ENCODE measurements around the gene WWC1.

The WWC1 gene

DNA sequence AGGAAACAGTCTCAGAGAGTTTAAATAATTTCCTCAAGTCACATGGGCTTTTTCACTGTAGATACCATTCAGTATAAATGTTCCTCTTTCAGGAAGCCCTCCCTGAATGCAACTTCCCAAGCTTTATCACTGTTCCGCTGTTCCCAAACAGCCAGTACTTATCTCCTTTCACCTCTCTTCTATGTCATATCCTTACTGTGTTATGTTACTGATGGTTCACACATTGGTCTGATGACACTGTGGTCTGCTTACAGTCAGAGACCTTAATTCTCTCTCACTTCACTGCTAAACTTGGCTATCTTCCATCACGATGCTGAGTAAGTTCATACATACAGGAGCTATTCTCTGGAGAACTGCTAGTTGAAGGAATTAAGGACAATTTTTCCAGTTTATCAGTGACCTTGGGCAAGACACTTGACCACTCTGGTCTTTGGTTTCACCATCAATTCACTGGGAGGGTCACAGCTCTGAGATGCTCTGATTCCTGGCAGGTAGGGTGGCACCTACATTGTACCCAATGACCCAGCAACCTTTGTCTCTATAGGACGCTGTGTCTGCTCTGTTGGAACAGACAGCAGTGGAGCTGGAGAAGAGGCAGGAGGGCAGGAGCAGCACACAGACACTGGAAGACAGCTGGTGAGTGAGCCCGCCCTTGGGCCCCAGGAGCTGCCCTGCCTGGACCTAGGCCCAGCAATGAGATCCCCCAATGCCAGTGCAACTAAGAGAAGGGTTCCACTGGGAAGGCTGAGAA, 152.7 kb downstream of the WWC1 start:
- DNase-seq (ENCODE audit: low read depth), result no peak
- TF ChIP-seq, protein P1, sequence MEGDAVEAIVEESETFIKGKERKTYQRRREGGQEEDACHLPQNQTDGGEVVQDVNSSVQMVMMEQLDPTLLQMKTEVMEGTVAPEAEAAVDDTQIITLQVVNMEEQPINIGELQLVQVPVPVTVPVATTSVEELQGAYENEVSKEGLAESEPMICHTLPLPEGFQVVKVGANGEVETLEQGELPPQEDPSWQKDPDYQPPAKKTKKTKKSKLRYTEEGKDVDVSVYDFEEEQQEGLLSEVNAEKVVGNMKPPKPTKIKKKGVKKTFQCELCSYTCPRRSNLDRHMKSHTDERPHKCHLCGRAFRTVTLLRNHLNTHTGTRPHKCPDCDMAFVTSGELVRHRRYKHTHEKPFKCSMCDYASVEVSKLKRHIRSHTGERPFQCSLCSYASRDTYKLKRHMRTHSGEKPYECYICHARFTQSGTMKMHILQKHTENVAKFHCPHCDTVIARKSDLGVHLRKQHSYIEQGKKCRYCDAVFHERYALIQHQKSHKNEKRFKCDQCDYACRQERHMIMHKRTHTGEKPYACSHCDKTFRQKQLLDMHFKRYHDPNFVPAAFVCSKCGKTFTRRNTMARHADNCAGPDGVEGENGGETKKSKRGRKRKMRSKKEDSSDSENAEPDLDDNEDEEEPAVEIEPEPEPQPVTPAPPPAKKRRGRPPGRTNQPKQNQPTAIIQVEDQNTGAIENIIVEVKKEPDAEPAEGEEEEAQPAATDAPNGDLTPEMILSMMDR (IDR thresholded peaks at IDR 0.05; ENCODE audit: low read depth, low read length, missing control alignments), result no peak
- H3K4me3 ChIP-seq (ENCODE audit: low read depth, low read length), result no peak overlapping the region

DNA sequence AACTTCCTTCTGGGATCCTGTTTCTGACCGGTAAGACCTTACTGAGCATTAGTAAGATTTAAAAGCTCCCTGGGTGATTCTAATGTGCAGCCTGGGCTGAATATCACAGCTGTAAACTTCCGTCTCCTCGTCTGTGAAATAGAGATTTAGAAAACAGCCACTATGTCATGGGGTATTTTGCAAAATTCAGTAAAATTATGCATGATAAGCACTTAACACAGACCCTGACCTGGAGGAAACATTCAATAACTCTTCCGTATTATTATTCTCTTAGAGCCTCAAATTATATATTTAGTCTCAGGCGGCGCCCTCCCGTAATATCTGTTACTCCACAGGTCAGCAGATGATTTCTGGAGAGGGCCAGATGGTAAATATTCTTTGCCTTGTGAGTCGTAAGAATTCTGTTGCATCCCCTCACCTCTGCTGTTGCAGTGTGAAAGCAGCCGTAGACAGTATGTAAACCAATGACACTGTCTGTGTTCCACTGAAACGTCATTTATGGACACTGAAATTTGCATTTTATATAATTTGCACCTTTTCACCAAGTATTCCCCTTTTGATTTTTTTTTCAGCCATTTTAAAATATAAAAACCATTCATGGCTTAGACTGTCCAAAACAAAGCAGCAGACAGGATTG, 155.7 kb downstream of the WWC1 start:
- H3K4me3 ChIP-seq (ENCODE audit: low read depth, low read length), result no peak overlapping the region
- TF ChIP-seq, protein P1 (IDR thresholded peaks at IDR 0.05; ENCODE audit: low read depth, low read length, missing control alignments), result no peak
- DNase-seq (ENCODE audit: low read depth), result no peak

DNA sequence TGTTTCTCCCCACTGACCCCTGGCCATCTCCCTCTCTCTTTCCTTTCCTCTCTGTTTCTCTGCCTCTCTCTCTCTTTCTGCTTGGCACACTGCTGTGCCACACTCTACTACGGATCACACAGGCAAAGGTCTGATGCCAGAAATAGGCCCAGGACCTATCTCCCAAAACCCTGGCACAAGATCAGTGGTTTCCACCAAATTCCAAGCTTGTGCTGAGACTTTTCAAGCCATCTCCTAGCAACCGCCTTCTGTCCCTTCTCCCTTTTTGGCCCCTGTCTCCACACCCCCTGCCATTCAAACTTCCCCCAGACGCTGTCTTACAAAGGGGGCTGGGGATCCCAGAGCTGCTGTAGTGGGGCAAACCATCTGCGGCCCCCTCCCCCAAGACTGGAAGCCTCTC, 156.4 kb downstream of the WWC1 start:
- DNase-seq (ENCODE audit: low read depth), result no peak
- no peak overlapping the region for H3K4me3 ChIP-seq (ENCODE audit: low read depth, low read length)
- TF ChIP-seq, protein P1 (IDR thresholded peaks at IDR 0.05; ENCODE audit: low read depth, low read length, missing control alignments), result no peak

GRCh38 chr5:168449166-168449565, 157.7 kb downstream of the WWC1 start:
- TF ChIP-seq, protein P1 (IDR thresholded peaks at IDR 0.05; ENCODE audit: low read depth, low read length, missing control alignments), result no peak
- no peak overlapping the region for H3K4me3 ChIP-seq (ENCODE audit: low read depth, low read length)
- DNase-seq (ENCODE audit: low read depth), result no peak

DNA sequence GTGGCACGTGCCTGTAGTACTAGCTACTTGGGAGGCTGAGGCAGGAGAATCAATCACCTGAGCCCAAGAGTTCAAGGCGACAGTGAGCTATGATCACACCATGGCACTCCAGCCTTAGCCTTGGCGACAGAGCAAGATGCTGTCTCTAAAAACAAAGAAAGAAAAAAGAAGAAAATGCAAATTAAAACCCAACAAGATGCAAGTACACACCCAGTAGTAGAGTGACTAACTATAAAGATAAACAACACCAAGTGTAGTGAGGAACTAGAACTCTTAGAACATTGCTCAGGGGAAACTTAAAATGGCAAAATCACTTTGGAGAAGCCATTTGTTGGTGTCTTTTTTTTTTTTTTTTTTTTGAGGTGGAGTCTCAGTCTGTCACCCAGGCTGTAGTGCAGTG, 160.1 kb downstream of the WWC1 start:
- DNase-seq (ENCODE audit: low read depth), result no peak
- H3K4me3 ChIP-seq (ENCODE audit: low read depth, low read length), result no peak overlapping the region
- TF ChIP-seq, protein P1 (IDR thresholded peaks at IDR 0.05; ENCODE audit: low read depth, low read length, missing control alignments), result no peak

DNA sequence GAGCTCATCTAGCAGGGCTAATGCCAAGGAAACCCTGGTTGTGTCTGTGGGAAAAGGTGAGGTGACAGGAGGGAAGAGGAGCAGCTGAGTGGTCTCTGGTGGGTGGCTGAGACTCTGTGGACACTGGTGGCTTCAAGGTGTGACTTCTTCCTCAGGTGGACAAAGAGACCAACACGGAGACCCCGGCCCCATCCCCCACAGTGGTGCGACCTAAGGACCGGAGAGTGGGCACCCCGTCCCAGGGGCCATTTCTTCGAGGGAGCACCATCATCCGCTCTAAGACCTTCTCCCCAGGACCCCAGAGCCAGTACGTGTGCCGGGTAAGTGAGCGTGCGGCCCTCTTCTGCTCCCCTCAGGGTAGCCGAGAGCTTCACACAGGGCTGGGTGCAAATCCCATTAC, 163.8 kb downstream of the WWC1 start:
- no peak for DNase-seq (ENCODE audit: low read depth)
- no peak overlapping the region for H3K4me3 ChIP-seq (ENCODE audit: low read depth, low read length)
- TF ChIP-seq, protein P1 (IDR thresholded peaks at IDR 0.05; ENCODE audit: low read depth, low read length, missing control alignments), result no peak

- TF ChIP-seq, protein P1 (IDR thresholded peaks at IDR 0.05; ENCODE audit: low read depth, low read length, missing control alignments), result no peak
- DNase-seq (ENCODE audit: low read depth), result no peak
- no peak overlapping the region for H3K4me3 ChIP-seq (ENCODE audit: low read depth, low read length)
Observed at GRCh38 chr5:168457542-168457941, 166.1 kb downstream of the WWC1 start.

Data from GM12864 (cell line).